Globus pallidus (tissue), 1 donor: Measurements from ENCODE around the gene KRTAP5-9.
"Not testable (repeated sequence)": the region's sequence is repeated elsewhere in the genome, so short reads cannot be mapped to it uniquely, and the experiment has no call there.

ENCODE experiments used
- DNase-seq: peaks from one replicate; pipeline ENCODE4 v3.0.0-alpha.2; 2015; ENCODE audit warnings: low spot score

The KRTAP5-9 gene

DNA sequence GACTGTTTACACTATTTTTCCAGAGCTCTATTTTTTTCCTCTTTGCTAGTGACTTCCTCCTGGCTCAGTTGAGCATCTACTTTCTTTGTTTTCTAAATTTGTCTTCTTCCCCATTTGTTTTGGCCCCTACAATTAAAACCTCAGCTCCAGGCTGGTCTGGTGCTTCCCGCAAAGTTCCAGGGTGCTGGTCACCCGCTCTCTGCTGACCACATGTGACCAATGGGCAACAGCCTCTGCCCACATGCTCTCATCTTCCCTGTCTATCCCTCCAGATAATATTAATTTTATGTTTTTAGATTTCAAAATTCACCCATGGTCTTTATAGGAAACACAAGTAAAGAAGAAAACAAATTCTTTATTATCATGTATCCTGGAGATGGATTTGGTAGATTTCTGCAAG is 34.7 kb downstream of the KRTAP5-9 start:
- not testable (repeated sequence) for DNase-seq

DNA sequence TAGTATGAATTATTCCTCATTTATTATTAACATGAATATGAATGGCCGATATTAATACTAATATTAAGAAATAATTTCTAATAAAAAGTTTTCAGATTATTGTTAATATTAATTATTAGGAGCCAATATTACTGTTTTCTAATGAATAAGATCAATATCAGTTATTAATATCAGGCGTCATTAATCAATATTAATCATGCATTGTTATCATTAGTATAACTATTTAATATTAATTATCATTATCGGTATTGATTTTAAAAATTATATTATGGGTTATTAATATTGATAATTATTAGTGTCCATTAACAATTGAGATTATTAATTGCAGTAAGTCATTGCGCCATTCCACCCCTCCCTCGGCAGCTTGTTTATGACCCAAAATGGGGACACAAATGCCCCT is 37.5 kb downstream of the KRTAP5-9 start:
- DNase-seq, result not testable (repeated sequence)

DNA sequence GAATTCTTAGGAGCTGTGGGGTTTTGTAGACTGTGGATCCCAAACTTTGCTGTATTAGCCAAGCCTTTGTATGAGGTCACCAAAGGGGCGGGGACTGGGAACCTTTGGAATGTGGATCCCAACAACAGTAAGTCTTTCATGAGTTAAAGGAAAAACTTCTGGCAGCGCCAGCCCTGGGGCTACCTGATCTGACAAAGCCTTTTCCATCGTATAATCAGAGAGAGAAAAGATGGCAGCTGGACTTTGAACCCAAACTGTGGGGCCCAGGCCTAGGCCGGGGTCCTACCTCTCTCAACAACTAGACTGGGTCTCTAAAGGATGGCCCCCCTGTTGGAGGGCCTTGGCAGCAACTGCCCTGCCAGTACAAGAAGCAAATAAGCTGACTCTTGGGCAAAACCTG is 40.1 kb downstream of the KRTAP5-9 start:
- not testable (repeated sequence) for DNase-seq

DNA sequence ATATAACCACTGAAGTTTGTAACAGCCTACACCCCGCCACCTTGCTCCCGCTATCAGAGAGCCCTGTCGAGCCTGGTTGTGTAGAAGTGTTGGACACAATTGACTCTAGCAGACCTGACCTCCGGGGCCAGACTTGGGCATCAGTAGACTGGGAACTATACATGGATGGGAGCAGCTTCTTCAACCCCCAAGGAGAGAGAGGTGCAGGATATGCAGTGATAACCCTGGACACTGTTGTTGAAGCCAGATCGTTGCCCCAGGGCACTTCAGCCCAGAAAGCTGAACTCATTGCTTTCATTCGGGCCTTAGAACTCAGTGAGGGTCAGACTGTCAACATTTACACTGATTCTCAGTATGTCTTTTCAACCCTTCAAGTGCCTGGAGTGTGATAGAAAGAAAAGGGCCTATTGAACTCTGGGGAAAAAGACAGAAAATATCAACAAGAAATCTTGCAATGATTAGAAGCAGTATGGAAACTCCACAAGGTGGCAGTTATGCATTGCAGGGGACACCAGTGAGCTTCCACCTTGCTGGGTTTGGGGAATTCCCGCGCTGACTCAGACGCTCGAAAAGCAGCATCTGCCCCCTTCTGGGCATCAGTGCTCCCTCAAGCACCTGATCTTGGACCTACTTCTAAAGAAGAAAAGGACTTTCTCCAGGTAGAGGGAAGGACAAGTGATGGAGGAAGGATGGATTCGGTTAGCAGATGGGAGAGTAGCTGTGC is 40.8 kb downstream of the KRTAP5-9 start:
- not testable (repeated sequence) for DNase-seq

DNA sequence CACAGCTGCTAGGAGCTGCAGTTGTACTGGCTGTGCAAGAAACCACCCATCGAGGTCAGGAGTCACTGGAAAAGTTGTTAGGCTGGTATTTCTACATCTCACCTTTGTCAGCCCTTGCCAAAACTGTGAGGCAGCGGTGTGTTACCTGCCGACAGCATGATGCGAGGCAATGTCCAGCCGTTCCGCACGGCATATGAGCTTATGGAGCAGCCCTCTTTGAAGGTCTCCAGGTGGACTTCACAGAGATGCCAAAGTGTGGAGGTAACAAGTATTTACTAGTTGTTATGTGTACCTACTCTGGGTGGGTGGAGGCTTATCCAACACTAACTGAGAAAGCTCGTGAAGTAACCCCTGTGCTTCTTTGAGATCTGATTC is 41.3 kb downstream of the KRTAP5-9 start:
- not testable (repeated sequence) for DNase-seq
